Embryonic facial prominence (tissue), 1 donor: ENCODE data around the gene GSC.
"Not testable (repeated sequence)": the region's sequence is repeated elsewhere in the genome, so short reads cannot be mapped to it uniquely, and the experiment has no call there.

Experiments
- DNase-seq: peaks from one replicate; pipeline ENCODE4 v3.0.0-alpha.2; 2016; ENCODE audit errors: extremely low spot score

Gene GSC

GRCh38 chr14:94771906-94772490 lies 2.1 kb upstream of the GSC start:
- DNase-seq, result no peak

- DNase-seq, result no peak
These were observed 1.4 kb upstream of the GSC start for GRCh38 chr14:94771158-94771905.

- DNase-seq, result no peak
These were observed 873 bp upstream of the GSC start for GRCh38 chr14:94770815-94771157.

GRCh38 chr14:94770251-94770749 lies 387 bp upstream of the GSC start:
- peak; percentile 83 for DNase-seq

GRCh38 chr14:94768521-94769390 lies 1.2 kb downstream of the GSC start:
- no peak for DNase-seq

GRCh38 chr14:94768141-94768520 lies 1.8 kb downstream of the GSC start:
- DNase-seq, result no peak

- DNase-seq, result no peak
These were observed 2.5 kb downstream of the GSC start for GRCh38 chr14:94767321-94767878.

- DNase-seq, result no peak
These were observed 5.3 kb downstream of the GSC start for GRCh38 chr14:94764573-94764972.

- DNase-seq, result no peak
These were observed 7.5 kb downstream of the GSC start for GRCh38 chr14:94762431-94762830.

- DNase-seq, result no peak
These were observed 7.9 kb downstream of the GSC start for GRCh38 chr14:94761997-94762377.

- DNase-seq, result no peak
These were observed 8.4 kb downstream of the GSC start for GRCh38 chr14:94761348-94761996.

- DNase-seq, result no peak
These were observed 13.5 kb downstream of the GSC start for GRCh38 chr14:94756310-94756882.

- no peak for DNase-seq
These were observed 15.4 kb downstream of the GSC start for GRCh38 chr14:94754391-94754942.

- DNase-seq, result no peak
These were observed 17.1 kb downstream of the GSC start for GRCh38 chr14:94752591-94753436.

- DNase-seq, result no peak
These were observed 18.0 kb downstream of the GSC start for GRCh38 chr14:94751956-94752355.

- no peak for DNase-seq
These were observed 18.6 kb downstream of the GSC start for GRCh38 chr14:94751321-94751720.

GRCh38 chr14:94750371-94750770 lies 19.5 kb downstream of the GSC start:
- no peak for DNase-seq

GRCh38 chr14:94748667-94749347 lies 21.1 kb downstream of the GSC start:
- no peak for DNase-seq

- no peak for DNase-seq
These were observed 22.2 kb downstream of the GSC start for GRCh38 chr14:94747739-94748138.

- DNase-seq, result not testable (repeated sequence)
These were observed 22.8 kb downstream of the GSC start for GRCh38 chr14:94747153-94747552.
